Activated CD4-positive, alpha-beta memory T cell treated with anti-CD3 and anti-CD28 coated beads, Interleukin-2, amount 10 ng/mL, durations not matched to agents 7 days and 5 days (primary cell): ENCODE measurements around the gene MMP20. TPM values are rescaled to one million over a fixed set of nuclear protein-coding genes. Genes with fewer than 3 reads are reported as not detected.

Source experiments
- CTCF ChIA-PET: fragments of 350-600 bp; sonication (Branson Sonifier 250); formaldehyde crosslinking; loops from one replicate; lab custom pipeline; 2021; ENCODE audit warnings: antibody characterized with exemption, inconsistent platforms; lab: Charles Lee
- POLR2A ChIA-PET: fragments of 350-600 bp; sonication (Branson Sonifier 250); formaldehyde crosslinking; loops from one replicate; lab custom pipeline; 2021; ENCODE audit warnings: antibody characterized with exemption; lab: Charles Lee
- DNase-seq: peaks from one replicate; pipeline ENCODE4 v3.0.0-alpha.2; 2020
- H3K27ac Mint-ChIP-seq: one replicate; pipeline ENCODE4 v1.8.0; 2021; ENCODE audit warnings: mild to moderate bottlenecking, mixed read lengths
- H3K27me3 Mint-ChIP-seq: one replicate; pipeline ENCODE4 v1.8.0; 2021; ENCODE audit warnings: mixed read lengths
- H3K36me3 Mint-ChIP-seq: one replicate; pipeline ENCODE4 v1.8.0; 2021; ENCODE audit warnings: low read depth, mixed read lengths
- H3K4me1 Mint-ChIP-seq: one replicate; pipeline ENCODE4 v1.8.0; 2021; ENCODE audit warnings: mixed read lengths
- H3K4me3 Mint-ChIP-seq: one replicate; pipeline ENCODE4 v1.8.0; 2021; ENCODE audit warnings: mild to moderate bottlenecking, mixed read lengths
- H3K9me3 Mint-ChIP-seq: one replicate; pipeline ENCODE4 v1.8.0; 2021; ENCODE audit warnings: mixed read lengths
- total RNA-seq, 2 experiments: library from RNA; stranded (reverse); gene quantifications; one replicate each; pipeline ENCODE4 v1.2.3, GENCODE V29; 2021

The MMP20 gene, protein sequence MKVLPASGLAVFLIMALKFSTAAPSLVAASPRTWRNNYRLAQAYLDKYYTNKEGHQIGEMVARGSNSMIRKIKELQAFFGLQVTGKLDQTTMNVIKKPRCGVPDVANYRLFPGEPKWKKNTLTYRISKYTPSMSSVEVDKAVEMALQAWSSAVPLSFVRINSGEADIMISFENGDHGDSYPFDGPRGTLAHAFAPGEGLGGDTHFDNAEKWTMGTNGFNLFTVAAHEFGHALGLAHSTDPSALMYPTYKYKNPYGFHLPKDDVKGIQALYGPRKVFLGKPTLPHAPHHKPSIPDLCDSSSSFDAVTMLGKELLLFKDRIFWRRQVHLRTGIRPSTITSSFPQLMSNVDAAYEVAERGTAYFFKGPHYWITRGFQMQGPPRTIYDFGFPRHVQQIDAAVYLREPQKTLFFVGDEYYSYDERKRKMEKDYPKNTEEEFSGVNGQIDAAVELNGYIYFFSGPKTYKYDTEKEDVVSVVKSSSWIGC
- total RNA-seq, result not detected

DNA sequence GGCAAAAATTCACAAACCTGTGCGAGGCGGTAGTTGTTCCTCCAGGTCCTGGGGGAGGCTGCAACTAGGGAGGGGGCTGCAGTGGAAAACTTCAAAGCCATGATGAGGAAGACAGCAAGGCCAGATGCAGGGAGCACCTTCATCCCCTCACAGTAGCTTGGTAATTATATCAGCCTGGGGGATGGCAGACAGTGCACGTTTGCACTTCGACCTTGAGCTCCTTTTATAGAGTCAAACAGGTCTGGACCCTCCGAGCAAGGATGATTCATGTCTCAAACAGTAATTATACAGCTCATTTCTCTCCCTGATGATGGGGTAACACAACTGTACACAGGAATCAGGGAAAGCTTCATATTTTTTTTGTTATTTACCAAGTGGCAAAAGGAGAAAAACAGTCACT, at the start of gene MMP20:
Gene MMP20, minus strand, starts transcription at position 156 of the 400 bp plus-strand sequence. Its CDS starts 13 bp downstream, at position 143.
- H3K4me1 Mint-ChIP-seq, result no peaks in the 10 kb centered on the region
- no peak within 1 kb of the TSS for H3K27ac Mint-ChIP-seq
- H3K27me3 Mint-ChIP-seq, result peaks cover 16% of the 10 kb centered on the region
- no peak for DNase-seq
- CTCF ChIA-PET, result interaction anchor here (0.6 to 1.4 kb wide), 2 partner anchors 13 to 273 kb away, joined by 3 to 5 read pairs; no protein-coding TSS in a partner anchor
- H3K36me3 Mint-ChIP-seq, result no peaks in the 10 kb centered on the region
- POLR2A ChIA-PET, result no interaction called here
- H3K9me3 Mint-ChIP-seq, result no peaks in the 10 kb centered on the region
- no peak within 1 kb of the TSS for H3K4me3 Mint-ChIP-seq

DNA sequence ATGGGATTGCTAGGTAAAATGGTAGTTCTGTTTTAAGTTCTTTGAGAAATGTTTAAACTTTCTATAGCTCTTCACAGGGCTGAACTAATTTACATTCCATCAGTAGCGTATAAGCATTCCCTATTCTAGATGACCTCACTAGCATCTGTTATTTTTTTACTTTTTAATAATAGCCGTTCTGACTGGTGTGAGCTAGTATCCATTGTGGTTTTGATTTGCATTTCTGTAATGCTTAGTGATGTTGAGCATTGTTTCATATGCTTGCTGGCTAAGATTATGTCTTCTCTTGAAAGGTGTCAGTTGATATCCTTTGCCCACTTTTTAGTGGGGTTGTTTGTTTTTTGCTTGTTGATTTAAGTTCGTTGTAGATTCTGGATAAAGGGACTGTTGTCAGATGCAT, 44.5 kb upstream of the MMP20 start:
- Mint-ChIP-seq H3K9me3 (no peaks in the 10 kb centered on the region), H3K27me3 (peaks cover 7% of the 10 kb centered on the region), H3K36me3 (no peaks in the 10 kb centered on the region), H3K4me1 (no peaks in the 10 kb centered on the region), H3K27ac (no peak overlapping the region), H3K4me3 (no peak overlapping the region)
- CTCF ChIA-PET, result interaction anchor here (0.8 kb wide), 1 partner anchor 56 kb away, joined by 3 read pairs; no protein-coding TSS in a partner anchor
- POLR2A ChIA-PET, result no interaction called here
- DNase-seq, result no peak

DNA sequence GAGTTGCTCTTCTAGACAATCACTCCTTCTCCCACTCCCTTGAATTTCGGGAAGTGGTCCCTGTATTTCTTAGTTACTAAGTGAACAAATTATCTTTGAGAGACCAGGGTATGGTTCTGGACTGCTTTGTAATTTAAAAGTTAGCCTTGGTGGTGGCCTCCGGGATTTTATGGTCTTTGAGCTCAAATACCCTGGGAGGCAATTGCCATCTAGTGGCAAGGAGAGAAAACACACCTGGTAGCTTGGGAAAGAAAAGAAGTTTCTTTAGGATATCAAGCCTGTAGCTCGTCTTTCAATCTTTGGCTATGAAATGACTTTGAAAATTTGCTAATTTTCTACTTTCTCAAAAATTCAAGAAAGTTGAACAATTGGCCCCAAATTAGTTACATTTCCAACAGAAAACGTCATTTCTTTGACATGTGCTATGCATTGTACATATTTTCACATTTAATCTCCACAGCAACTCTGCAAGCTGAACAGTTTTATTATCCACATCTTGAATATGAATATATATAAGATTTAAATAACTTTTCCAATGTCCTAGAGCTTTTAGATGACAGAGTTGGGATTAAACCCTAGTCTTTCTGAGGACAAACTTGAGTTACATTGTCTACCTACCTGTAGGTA, 41.3 kb upstream of the MMP20 start:
- H3K4me1 Mint-ChIP-seq, result no peaks in the 10 kb centered on the region
- H3K27ac Mint-ChIP-seq, result no peak overlapping the region
- H3K9me3 Mint-ChIP-seq, result no peaks in the 10 kb centered on the region
- H3K36me3 Mint-ChIP-seq, result no peaks in the 10 kb centered on the region
- DNase-seq, result no peak
- POLR2A ChIA-PET, result no interaction called here
- no peak overlapping the region for H3K4me3 Mint-ChIP-seq
- peaks cover 5% of the 10 kb centered on the region for H3K27me3 Mint-ChIP-seq
- CTCF ChIA-PET, result interaction anchor here (0.5 to 4.1 kb wide), 46 partner anchors 9 to 806 kb away, joined by 3 to 33 read pairs (median 4); partner anchors contain the start of gene MMP27

DNA sequence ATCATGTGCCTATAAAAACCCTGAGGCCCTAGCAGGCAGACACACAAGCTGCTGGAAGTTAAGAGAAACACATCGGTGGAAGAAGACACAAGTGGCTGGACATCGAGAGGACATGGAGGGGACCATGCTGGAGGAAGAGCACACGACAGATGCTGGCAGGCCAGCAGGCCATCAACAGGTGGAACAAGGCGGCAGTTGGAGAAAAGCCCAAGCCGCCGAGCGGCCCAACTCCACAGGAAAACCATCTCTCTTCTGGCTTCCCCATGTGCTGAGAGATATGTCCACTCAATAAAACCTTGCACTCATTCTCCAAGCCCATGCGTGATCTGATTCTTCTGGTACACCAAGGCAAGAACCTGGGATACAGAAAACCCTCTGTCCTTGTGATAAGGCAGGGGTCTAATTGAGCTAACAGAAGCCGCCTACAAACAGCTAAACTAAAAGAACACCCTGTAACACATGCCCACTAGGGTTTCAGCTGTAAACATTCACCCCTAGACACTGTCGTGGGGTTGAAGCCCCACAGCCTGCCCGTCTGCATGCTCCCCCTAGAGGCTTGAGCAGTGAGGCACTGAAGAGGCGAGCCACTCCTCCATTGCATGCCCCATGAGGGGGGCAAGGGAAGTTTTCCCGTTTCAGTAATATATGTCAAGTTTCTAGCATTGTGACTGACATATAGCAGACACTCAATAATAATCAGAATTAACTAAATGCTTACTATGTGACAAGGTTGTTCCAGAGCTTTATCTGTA, 39.0 kb upstream of the MMP20 start:
- no peak for DNase-seq
- Mint-ChIP-seq H3K36me3 (no peaks in the 10 kb centered on the region), H3K9me3 (no peaks in the 10 kb centered on the region), H3K27me3 (peaks cover 1% of the 10 kb centered on the region), H3K4me3 (no peak overlapping the region), H3K4me1 (no peaks in the 10 kb centered on the region), H3K27ac (no peak overlapping the region)
- ChIA-PET CTCF (interaction anchor here (1.2 to 4.1 kb wide), 4 partner anchors 21 to 375 kb away, joined by 3 to 28 read pairs (median 4); no protein-coding TSS in a partner anchor), POLR2A (no interaction called here)

DNA sequence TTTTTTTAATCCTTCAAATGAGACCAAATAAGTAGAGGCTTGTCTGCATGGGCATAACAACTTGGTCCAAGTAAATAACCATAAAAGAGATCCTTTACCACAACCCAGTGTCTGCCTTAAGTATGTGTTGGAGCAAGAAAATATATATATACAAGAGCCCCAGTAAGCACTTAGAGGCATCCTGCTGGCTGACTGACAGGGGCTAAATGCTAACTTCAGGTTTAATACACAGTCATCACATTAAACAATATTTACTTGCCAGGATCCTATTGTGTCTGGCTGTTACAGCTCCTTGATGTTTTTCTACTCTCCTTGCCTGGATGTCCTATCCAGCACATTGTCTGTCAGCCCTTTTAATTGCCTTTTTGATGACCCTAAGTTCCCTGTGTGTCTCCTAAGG, 37.5 kb upstream of the MMP20 start:
- no peaks in the 10 kb centered on the region for H3K4me1 Mint-ChIP-seq
- no peak overlapping the region for H3K27ac Mint-ChIP-seq
- H3K36me3 Mint-ChIP-seq, result no peaks in the 10 kb centered on the region
- H3K9me3 Mint-ChIP-seq, result no peaks in the 10 kb centered on the region
- ChIA-PET CTCF (no interaction called here), POLR2A (no interaction called here)
- peaks cover 4% of the 10 kb centered on the region for H3K27me3 Mint-ChIP-seq
- no peak overlapping the region for H3K4me3 Mint-ChIP-seq
- no peak for DNase-seq

DNA sequence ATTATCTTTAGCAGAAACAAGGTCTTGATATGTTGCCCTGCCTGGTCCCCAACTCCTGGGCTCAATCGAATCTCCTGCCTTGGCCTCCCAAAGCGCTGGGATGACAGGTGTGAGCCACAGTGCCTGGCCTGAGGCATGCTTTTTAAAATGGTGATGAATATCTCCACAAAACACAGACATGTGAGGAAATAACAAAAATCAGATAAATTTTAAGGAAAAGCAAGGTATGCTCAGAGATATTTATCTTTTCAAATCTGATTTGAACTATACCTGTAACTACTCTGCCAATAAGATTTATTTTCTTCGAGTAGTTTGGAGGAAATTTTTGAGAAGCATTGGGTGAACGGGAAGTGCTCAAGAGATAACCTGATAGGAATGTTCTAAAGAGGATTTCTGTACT, 35.9 kb upstream of the MMP20 start:
- Mint-ChIP-seq H3K9me3 (no peaks in the 10 kb centered on the region), H3K36me3 (no peaks in the 10 kb centered on the region), H3K27me3 (peaks cover 13% of the 10 kb centered on the region), H3K4me1 (no peaks in the 10 kb centered on the region), H3K27ac (no peak overlapping the region), H3K4me3 (no peak overlapping the region)
- POLR2A ChIA-PET, result no interaction called here
- CTCF ChIA-PET, result no interaction called here
- no peak for DNase-seq

DNA sequence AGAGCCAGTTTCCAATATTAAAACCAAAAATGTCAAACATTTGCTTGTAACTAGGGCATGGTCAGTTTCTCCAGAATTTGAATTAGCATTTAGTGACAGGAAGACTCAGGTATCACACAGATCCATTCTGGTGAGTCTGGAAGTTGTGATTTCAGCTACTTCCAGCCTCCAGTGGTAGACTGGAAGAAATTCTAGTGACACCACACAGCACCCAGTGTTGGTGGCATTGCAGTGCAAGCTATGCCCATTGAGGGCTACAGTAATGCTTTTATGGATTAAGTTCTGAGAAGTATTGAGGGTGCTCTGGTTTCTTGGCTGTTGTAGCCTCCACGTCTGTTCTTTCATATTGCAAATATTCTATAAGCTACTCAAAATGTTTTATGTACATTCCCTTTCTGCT, 31.4 kb upstream of the MMP20 start:
- no peak overlapping the region for H3K4me3 Mint-ChIP-seq
- ChIA-PET CTCF (no interaction called here), POLR2A (no interaction called here)
- no peaks in the 10 kb centered on the region for H3K36me3 Mint-ChIP-seq
- no peaks in the 10 kb centered on the region for H3K4me1 Mint-ChIP-seq
- DNase-seq, result no peak
- H3K27ac Mint-ChIP-seq, result no peak overlapping the region
- H3K27me3 Mint-ChIP-seq, result peaks cover 20% of the 10 kb centered on the region
- peaks cover 6% of the 10 kb centered on the region for H3K9me3 Mint-ChIP-seq

DNA sequence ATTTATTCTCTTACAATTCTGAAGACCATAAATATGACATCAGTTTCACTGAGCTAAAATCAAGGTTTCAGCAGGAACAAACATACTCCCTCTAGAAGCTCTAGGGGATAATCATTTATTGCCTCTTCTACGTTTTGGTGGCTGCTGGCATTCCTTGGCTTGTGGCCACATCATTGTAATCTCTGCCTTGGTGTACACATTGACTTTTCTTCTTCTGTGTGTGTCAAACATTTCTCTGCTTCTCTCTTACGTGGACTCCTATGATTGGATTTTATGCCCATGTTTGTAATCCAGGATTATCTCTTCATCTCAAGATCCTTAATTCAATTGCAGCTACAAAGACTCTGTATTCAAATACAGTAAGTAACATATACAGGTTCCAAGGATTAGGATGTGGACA, 30.4 kb upstream of the MMP20 start:
- Mint-ChIP-seq H3K9me3 (peaks cover 6% of the 10 kb centered on the region), H3K27ac (no peak overlapping the region), H3K4me3 (no peak overlapping the region), H3K36me3 (no peaks in the 10 kb centered on the region), H3K27me3 (peaks cover 24% of the 10 kb centered on the region), H3K4me1 (no peaks in the 10 kb centered on the region)
- POLR2A ChIA-PET, result no interaction called here
- no peak for DNase-seq
- CTCF ChIA-PET, result interaction anchor here (1.2 kb wide), 1 partner anchor 11 kb away, joined by 5 read pairs; no protein-coding TSS in a partner anchor

DNA sequence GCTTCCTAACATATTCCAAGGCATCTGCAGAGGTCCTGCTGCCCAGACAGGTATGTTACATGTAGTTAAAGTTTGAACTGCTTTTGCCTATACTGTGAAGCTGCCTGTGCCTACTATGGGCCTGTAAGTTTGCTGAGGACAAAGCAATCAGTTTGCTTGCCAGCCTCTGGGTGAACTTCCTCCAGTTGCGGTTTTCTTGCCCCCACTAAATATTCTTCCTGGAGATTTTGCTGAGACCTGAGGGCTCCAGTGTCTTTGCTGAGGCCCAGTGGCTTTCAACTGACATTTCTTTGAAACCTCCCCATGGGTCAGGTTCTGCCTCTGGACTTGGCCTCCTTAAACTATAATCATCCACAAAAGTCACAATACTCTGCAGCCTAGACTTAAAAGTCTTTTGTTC, 29.6 kb upstream of the MMP20 start:
- H3K4me1 Mint-ChIP-seq, result no peaks in the 10 kb centered on the region
- POLR2A ChIA-PET, result no interaction called here
- no peak for DNase-seq
- no peak overlapping the region for H3K4me3 Mint-ChIP-seq
- H3K36me3 Mint-ChIP-seq, result no peaks in the 10 kb centered on the region
- peaks cover 6% of the 10 kb centered on the region for H3K9me3 Mint-ChIP-seq
- H3K27me3 Mint-ChIP-seq, result peaks cover 24% of the 10 kb centered on the region
- CTCF ChIA-PET, result interaction anchor here (1.2 kb wide), 1 partner anchor 12 kb away, joined by 5 read pairs; no protein-coding TSS in a partner anchor
- H3K27ac Mint-ChIP-seq, result no peak overlapping the region

DNA sequence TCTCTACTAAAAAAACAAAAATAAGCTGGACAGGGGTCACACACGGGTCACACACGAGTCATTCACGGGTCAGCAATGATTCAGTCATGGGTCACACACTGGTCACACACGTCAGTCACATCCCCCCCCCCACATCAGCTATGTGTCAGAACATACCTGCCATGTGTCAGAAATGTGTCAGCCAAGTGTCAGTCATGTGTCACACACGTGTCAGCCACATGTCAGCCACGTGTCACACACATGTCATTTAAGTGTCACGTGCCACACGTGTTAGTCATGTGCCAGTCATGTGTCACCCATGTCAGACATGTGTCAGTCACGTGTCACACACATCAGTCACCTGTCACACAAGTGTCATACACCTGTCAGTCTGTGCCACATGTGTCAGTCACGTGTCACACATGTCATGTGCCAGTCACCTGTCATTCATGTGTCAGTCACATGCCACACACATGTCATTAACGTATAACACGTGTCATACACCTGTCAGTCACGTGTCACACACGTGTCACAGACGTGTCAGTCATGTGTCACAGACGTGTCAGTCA, 28.7 kb upstream of the MMP20 start:
- DNase-seq, result no peak
- Mint-ChIP-seq H3K36me3 (no peaks in the 10 kb centered on the region), H3K4me3 (no peak overlapping the region), H3K27me3 (peaks cover 22% of the 10 kb centered on the region), H3K9me3 (peaks cover 6% of the 10 kb centered on the region), H3K27ac (no peak overlapping the region), H3K4me1 (no peaks in the 10 kb centered on the region)
- CTCF ChIA-PET, result interaction anchor here (1.2 kb wide), 1 partner anchor 12 kb away, joined by 4 read pairs; no protein-coding TSS in a partner anchor
- POLR2A ChIA-PET, result no interaction called here

DNA sequence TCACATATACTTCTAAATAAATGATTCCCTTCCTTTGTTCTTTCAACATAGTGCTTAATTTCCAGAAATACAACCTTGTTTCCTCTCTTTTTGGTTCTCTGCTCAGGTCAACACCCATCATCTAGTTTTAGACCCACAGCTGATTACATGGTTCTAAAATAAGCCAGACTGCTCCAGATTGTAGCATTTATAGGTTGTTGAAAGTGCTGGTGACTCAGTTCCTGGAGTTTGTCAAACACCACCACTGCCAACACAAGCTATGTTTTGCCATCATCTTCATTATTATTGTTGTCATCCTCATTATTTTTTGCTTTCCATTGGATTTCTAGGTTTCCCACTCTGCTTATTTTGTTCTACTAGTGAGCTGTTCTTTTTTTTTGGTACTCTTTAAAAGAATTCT, 22.3 kb upstream of the MMP20 start:
- POLR2A ChIA-PET, result no interaction called here
- Mint-ChIP-seq H3K4me1 (no peaks in the 10 kb centered on the region), H3K9me3 (no peaks in the 10 kb centered on the region), H3K27ac (no peak overlapping the region), H3K36me3 (no peaks in the 10 kb centered on the region), H3K4me3 (no peak overlapping the region), H3K27me3 (peaks cover 7% of the 10 kb centered on the region)
- DNase-seq, result no peak
- CTCF ChIA-PET, result no interaction called here

DNA sequence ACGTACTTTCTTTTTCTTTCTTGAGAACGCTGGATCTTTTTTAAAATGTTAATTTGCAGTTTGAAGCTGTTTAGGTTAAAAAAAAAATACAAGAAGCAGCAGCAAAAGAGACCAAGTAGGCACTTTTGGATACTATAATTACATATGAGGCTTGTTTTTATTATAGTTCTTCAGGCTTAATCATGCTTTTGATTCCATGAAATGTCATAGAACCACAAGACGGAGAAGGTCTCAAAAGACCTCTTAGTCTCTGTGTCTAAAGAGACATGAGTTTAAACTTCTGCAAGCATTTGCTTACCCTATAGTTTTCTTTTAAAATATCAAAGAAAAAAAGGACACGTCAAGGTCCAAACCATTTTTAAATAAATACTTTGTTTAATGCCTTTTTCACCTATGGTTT, 18.8 kb upstream of the MMP20 start:
- CTCF ChIA-PET, result interaction anchor here (0.7 to 1.5 kb wide), 2 partner anchors 298 to 392 kb away, joined by 3 read pairs; no protein-coding TSS in a partner anchor
- no peak for DNase-seq
- H3K4me3 Mint-ChIP-seq, result no peak overlapping the region
- no peaks in the 10 kb centered on the region for H3K4me1 Mint-ChIP-seq
- no peak overlapping the region for H3K27ac Mint-ChIP-seq
- H3K9me3 Mint-ChIP-seq, result no peaks in the 10 kb centered on the region
- POLR2A ChIA-PET, result no interaction called here
- peaks cover 9% of the 10 kb centered on the region for H3K27me3 Mint-ChIP-seq
- H3K36me3 Mint-ChIP-seq, result no peaks in the 10 kb centered on the region
